HepG2 (cell line): ENCODE results near the gene GSTM4. TPM values are rescaled to one million over a fixed set of nuclear protein-coding genes. Genes with fewer than 3 reads are reported as not detected.
A peak's percentile ranks its signal among the peaks of the same experiment; 100 is the strongest.

Experiments
- ARNT ChIP-seq: fragments of 450-650 bp; IDR thresholded peaks from 2 replicates; pipeline ENCODE4 v1.6.1; 2017
- ARNT2 ChIP-seq: sonication (generic); formaldehyde crosslinking; IDR thresholded peaks from 2 replicates; pipeline ENCODE4 v1.8.0; 2022; ENCODE audit warnings: mild to moderate bottlenecking, low read depth, missing genetic modification reagents, moderate library complexity
- CREB1 ChIP-seq, 2 experiments: fragments of 450-650 bp in 1 of 2; IDR thresholded peaks; 2 replicates each; pipeline ENCODE4 v1.6.1; 2016 to 2017; ENCODE audit warnings: control low read depth in 1 of 2, mild to moderate bottlenecking in 1 of 2, missing compliant biosample characterization in 1 of 2, missing genetic modification characterization in 1 of 2
- GPN1 ChIP-seq: sonication (generic); formaldehyde crosslinking; IDR thresholded peaks from 2 replicates; pipeline ENCODE4 v1.5.1; 2020; ENCODE audit warnings: missing genetic modification reagents, borderline replicate concordance
- ISX ChIP-seq: sonication (generic); formaldehyde crosslinking; conservative IDR thresholded peaks from 2 replicates; pipeline ENCODE4 v1.5.0; 2020; ENCODE audit warnings: missing genetic modification reagents
- MEF2D ChIP-seq: sonication (generic); formaldehyde crosslinking; IDR thresholded peaks from 2 replicates; pipeline ENCODE4 v1.5.1; 2020; ENCODE audit warnings: mild to moderate bottlenecking, missing genetic modification reagents
- NR2C2 ChIP-seq: sonication (generic); formaldehyde crosslinking; IDR thresholded peaks from 2 replicates; pipeline ENCODE4 v1.4.0; 2020; ENCODE audit warnings: missing genetic modification reagents, mild to moderate bottlenecking, moderate library complexity, borderline replicate concordance
- PHF21A ChIP-seq: sonication (generic); formaldehyde crosslinking; IDR thresholded peaks from 2 replicates; pipeline ENCODE4 v1.5.0; 2020; ENCODE audit warnings: mild to moderate bottlenecking, missing genetic modification reagents
- RARA ChIP-seq: IDR thresholded peaks from 2 replicates; pipeline ENCODE4 v1.6.1; 2016; ENCODE audit warnings: missing genetic modification reagents, missing compliant biosample characterization
- SYNCRIP ChIP-seq: fragments of 200-400 bp; formaldehyde crosslinking; IDR thresholded peaks from 2 replicates; pipeline ENCODE4 v1.6.1; 2018; ENCODE audit warnings: mild to moderate bottlenecking, low read depth, low read length; ENCODE audit not compliant: insufficient read depth
- TAF15 ChIP-seq: fragments of 200-400 bp; formaldehyde crosslinking; IDR thresholded peaks from one replicate; pipeline ENCODE4 v1.6.1; 2018; ENCODE audit warnings: mild to moderate bottlenecking, low read depth, low read length; ENCODE audit not compliant: poor library complexity, severe bottlenecking
- ZMYM2 ChIP-seq: sonication (generic); formaldehyde crosslinking; IDR thresholded peaks from 2 replicates; pipeline ENCODE4 v1.8.0; 2022; ENCODE audit warnings: mild to moderate bottlenecking, missing genetic modification reagents
- ZNF367 ChIP-seq: sonication (generic); formaldehyde crosslinking; IDR thresholded peaks from 2 replicates; pipeline ENCODE4 v1.4.0; 2020; ENCODE audit warnings: missing genetic modification reagents, borderline replicate concordance
- ZNF746 ChIP-seq: sonication (generic); formaldehyde crosslinking; IDR thresholded peaks from 2 replicates; pipeline ENCODE4 v1.8.0; 2022; ENCODE audit warnings: mild to moderate bottlenecking, missing genetic modification reagents
- ZNF780A ChIP-seq: sonication (generic); formaldehyde crosslinking; IDR thresholded peaks from 2 replicates; pipeline ENCODE4 v1.8.0; 2022; ENCODE audit warnings: mild to moderate bottlenecking, missing genetic modification reagents, moderate library complexity
- polyA plus RNA-seq, 8 experiments: library from polyadenylated mRNA; depleted of rRNA in 3 of 8; stranded (reverse) in 7 of 8; unstranded in 1 of 8; fragments of >200 nt; fragmentation: Illumina TruSeq in 4 of 8; extraction: Trizol in 4 of 8; gene quantifications; 2 replicates each; pipeline versions ENCODE4 v1.2.1 to v1.2.3, GENCODE V29; 2011 to 2016; ENCODE audit warnings: low read depth in 4 of 8, missing spikeins in 1 of 8, mixed read lengths in 1 of 8; ENCODE audit not compliant: insufficient read depth in 1 of 8
- total RNA-seq, 5 experiments: library from RNA; depleted of rRNA; stranded (reverse); fragments of >200 nt; fragmentation: Illumina TruSeq; extraction: Trizol; gene quantifications; 2 replicates each; pipeline ENCODE4 v1.2.3, GENCODE V29; 2016; ENCODE audit warnings: low read depth in 1 of 5
- TF ChIP-seq, protein P1 (sequence below): sonication (generic); formaldehyde crosslinking; IDR thresholded peaks from 2 replicates; pipeline ENCODE4 v1.5.1; 2020; ENCODE audit warnings: missing genetic modification reagents, mild to moderate bottlenecking, borderline replicate concordance
- TF ChIP-seq, protein P2 (sequence below): sonication (generic); formaldehyde crosslinking; IDR thresholded peaks from 2 replicates; pipeline ENCODE4 v1.5.1; 2020; ENCODE audit warnings: mild to moderate bottlenecking, moderate library complexity, missing genetic modification reagents
- TF ChIP-seq, protein P3 (sequence below): sonication (generic); formaldehyde crosslinking; IDR thresholded peaks from 2 replicates; pipeline ENCODE4 v1.5.1; 2020; ENCODE audit warnings: mild to moderate bottlenecking, missing genetic modification reagents, moderate library complexity
- TF ChIP-seq, protein P4 (sequence below): sonication (generic); formaldehyde crosslinking; IDR thresholded peaks from 2 replicates; pipeline ENCODE4 v1.4.0; 2020; ENCODE audit warnings: missing genetic modification reagents; ENCODE audit errors: not compliant biosample characterization
- TF ChIP-seq, protein P5 (sequence below): sonication (generic); formaldehyde crosslinking; conservative IDR thresholded peaks from 2 replicates; pipeline ENCODE4 v1.5.0; 2020; ENCODE audit warnings: missing genetic modification reagents
- TF ChIP-seq, protein P6 (sequence below): IDR thresholded peaks from 2 replicates; pipeline ENCODE4 v1.6.1; 2012; ENCODE audit warnings: inconsistent platforms

The GSTM4 gene
- total and polyA plus RNA-seq, 2 of the 13 experiments (the other 11 are each of a cell fraction or from before 2014, with no cell fraction given), result 25.3 to 40.8 TPM

DNA sequence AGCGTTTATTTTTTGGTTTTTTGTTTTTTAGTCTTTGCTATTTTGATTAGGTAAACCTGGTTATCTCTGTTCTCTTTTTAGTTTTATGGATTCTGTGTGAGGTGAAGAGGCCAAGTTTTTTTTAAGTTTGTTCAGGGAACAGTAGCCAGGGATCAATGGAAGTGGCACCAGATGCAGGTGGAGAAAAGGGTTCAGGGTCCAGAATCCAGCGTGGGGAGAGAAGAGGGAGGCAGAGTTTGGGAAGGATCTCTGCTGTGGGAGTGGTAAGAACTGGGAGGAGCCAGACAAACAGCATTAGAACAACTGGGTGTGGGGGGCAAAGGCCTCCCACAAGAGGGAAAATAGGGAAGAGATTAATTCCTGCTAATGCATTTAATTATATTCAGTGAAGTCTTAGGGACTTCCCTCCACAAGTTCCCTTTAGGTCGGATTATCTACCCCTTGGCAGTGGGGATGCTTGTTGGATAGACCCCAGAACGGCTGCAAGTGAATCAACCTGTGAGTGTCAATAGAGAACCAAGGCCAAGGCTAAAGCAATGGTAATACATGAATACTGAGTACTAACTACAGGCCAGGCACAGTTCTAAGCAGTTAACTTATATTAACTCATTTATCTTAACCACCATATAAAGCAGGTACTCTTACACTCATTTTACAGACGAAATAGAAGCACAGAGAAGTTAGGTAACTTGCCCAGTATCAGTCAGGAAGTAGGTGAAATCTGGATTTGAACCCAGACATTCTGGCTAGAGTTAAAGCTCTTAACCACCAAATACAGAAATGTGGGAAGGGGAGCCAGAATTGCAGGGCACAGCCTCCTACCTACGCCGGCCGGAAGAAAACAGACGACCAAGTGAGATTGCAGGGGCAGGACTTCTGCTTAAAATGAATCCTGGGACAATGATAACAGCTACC, 37.0 kb upstream of the GSTM4 start (continued):
- TF ChIP-seq, protein P1, sequence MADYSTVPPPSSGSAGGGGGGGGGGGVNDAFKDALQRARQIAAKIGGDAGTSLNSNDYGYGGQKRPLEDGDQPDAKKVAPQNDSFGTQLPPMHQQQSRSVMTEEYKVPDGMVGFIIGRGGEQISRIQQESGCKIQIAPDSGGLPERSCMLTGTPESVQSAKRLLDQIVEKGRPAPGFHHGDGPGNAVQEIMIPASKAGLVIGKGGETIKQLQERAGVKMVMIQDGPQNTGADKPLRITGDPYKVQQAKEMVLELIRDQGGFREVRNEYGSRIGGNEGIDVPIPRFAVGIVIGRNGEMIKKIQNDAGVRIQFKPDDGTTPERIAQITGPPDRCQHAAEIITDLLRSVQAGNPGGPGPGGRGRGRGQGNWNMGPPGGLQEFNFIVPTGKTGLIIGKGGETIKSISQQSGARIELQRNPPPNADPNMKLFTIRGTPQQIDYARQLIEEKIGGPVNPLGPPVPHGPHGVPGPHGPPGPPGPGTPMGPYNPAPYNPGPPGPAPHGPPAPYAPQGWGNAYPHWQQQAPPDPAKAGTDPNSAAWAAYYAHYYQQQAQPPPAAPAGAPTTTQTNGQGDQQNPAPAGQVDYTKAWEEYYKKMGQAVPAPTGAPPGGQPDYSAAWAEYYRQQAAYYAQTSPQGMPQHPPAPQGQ (CRISPR knock-in tag), result no peak
- TF ChIP-seq MEF2D (CRISPR knock-in tag), result peak; percentile 79
- TF ChIP-seq, protein P2, sequence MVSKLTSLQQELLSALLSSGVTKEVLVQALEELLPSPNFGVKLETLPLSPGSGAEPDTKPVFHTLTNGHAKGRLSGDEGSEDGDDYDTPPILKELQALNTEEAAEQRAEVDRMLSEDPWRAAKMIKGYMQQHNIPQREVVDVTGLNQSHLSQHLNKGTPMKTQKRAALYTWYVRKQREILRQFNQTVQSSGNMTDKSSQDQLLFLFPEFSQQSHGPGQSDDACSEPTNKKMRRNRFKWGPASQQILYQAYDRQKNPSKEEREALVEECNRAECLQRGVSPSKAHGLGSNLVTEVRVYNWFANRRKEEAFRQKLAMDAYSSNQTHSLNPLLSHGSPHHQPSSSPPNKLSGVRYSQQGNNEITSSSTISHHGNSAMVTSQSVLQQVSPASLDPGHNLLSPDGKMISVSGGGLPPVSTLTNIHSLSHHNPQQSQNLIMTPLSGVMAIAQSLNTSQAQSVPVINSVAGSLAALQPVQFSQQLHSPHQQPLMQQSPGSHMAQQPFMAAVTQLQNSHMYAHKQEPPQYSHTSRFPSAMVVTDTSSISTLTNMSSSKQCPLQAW (CRISPR knock-in tag), result 0 out of 2 replicates have a peak, but pooled peaks have one; percentile 39
- no peak for TF ChIP-seq ZNF780A (CRISPR knock-in tag)
- TF ChIP-seq ISX (CRISPR knock-in tag), result no peak
- TF ChIP-seq, protein P3, sequence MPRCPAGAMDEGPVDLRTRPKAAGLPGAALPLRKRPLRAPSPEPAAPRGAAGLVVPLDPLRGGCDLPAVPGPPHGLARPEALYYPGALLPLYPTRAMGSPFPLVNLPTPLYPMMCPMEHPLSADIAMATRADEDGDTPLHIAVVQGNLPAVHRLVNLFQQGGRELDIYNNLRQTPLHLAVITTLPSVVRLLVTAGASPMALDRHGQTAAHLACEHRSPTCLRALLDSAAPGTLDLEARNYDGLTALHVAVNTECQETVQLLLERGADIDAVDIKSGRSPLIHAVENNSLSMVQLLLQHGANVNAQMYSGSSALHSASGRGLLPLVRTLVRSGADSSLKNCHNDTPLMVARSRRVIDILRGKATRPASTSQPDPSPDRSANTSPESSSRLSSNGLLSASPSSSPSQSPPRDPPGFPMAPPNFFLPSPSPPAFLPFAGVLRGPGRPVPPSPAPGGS (CRISPR knock-in tag), result no peak
- peak; percentile 3 for TF ChIP-seq TAF15
- TF ChIP-seq RARA (CRISPR knock-in tag), result peak; percentile 82
- no peak for TF ChIP-seq ARNT2
- no peak for TF ChIP-seq ZNF367 (CRISPR knock-in tag)
- TF ChIP-seq PHF21A, result 0 out of 2 replicates have a peak, but pooled peaks have one; percentile 44
- TF ChIP-seq, protein P4, sequence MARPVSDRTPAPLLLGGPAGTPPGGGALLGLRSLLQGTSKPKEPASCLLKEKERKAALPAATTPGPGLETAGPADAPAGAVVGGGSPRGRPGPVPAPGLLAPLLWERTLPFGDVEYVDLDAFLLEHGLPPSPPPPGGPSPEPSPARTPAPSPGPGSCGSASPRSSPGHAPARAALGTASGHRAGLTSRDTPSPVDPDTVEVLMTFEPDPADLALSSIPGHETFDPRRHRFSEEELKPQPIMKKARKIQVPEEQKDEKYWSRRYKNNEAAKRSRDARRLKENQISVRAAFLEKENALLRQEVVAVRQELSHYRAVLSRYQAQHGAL, result no peak
- no peak for TF ChIP-seq GPN1 (CRISPR knock-in tag)
- TF ChIP-seq SYNCRIP, result no peak
- TF ChIP-seq, protein P5, sequence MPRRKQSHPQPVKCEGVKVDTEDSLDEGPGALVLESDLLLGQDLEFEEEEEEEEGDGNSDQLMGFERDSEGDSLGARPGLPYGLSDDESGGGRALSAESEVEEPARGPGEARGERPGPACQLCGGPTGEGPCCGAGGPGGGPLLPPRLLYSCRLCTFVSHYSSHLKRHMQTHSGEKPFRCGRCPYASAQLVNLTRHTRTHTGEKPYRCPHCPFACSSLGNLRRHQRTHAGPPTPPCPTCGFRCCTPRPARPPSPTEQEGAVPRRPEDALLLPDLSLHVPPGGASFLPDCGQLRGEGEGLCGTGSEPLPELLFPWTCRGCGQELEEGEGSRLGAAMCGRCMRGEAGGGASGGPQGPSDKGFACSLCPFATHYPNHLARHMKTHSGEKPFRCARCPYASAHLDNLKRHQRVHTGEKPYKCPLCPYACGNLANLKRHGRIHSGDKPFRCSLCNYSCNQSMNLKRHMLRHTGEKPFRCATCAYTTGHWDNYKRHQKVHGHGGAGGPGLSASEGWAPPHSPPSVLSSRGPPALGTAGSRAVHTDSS (CRISPR knock-in tag), result no peak
- TF ChIP-seq, protein P6, sequence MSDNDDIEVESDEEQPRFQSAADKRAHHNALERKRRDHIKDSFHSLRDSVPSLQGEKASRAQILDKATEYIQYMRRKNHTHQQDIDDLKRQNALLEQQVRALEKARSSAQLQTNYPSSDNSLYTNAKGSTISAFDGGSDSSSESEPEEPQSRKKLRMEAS, result 0 out of 2 replicates have a peak, but pooled peaks have one; percentile 25
- TF ChIP-seq ZMYM2 (CRISPR knock-in tag), result no peak
- no peak for TF ChIP-seq CREB1 (IDR thresholded peaks at IDR 0.05)
- peak; percentile 42; the same call in 1 of the 2 replicates for TF ChIP-seq CREB1 (CRISPR knock-in tag; IDR thresholded peaks at IDR 0.05)
- no peak for TF ChIP-seq ARNT
- peak; percentile 53; the same call in 1 of the 2 replicates for TF ChIP-seq ZNF746 (CRISPR knock-in tag)
- peak; percentile 11; the same call in 1 of the 2 replicates for TF ChIP-seq NR2C2 (CRISPR knock-in tag)
